Suprapubic skin (tissue), 4 donors: Measurements from ENCODE around the gene TOR4A. TPM values are rescaled to one million over a fixed set of nuclear protein-coding genes. Genes with fewer than 3 reads are reported as not detected.
"Not testable (repeated sequence)": the region's sequence is repeated elsewhere in the genome, so short reads cannot be mapped to it uniquely, and the experiment has no call there.

ENCODE experiments used
- DNase-seq, 2 donors: peaks; one replicate each; pipeline ENCODE4 v3.0.0-alpha.2; 2019; ENCODE audit warnings: low spot score in 2 of 2
- H3K27ac ChIP-seq: fragments of 200-600 bp; sonication (generic); one replicate; pipeline ENCODE4 v1.5.1; 2019
- H3K27me3 ChIP-seq: fragments of 200-600 bp; sonication (generic); one replicate; pipeline ENCODE4 v1.5.1; 2019
- H3K36me3 ChIP-seq: fragments of 200-600 bp; sonication (generic); one replicate; pipeline ENCODE4 v1.5.1; 2019
- H3K4me1 ChIP-seq: fragments of 200-600 bp; sonication (generic); one replicate; pipeline ENCODE4 v1.5.1; 2019
- H3K4me3 ChIP-seq: fragments of 200-600 bp; sonication (generic); one replicate; pipeline ENCODE4 v1.5.1; 2019; ENCODE audit warnings: mild to moderate bottlenecking
- H3K9me3 ChIP-seq: fragments of 200-600 bp; sonication (generic); one replicate; pipeline ENCODE4 v1.5.1; 2019
- CTCF ChIP-seq, 2 donors: fragments of 200-600 bp in 1 of 2; fragments of 450-650 bp in 1 of 2; sonication (generic) in 1 of 2; IDR thresholded peaks; one replicate each; pipeline ENCODE4 v1.5.1; 2016 to 2019; ENCODE audit warnings: antibody characterized with exemption in 2 of 2, mild to moderate bottlenecking in 1 of 2, moderate library complexity in 1 of 2
- EP300 ChIP-seq: sonication (generic); formaldehyde crosslinking; IDR thresholded peaks from one replicate; pipeline ENCODE4 v1.6.1; 2017; ENCODE audit warnings: antibody characterized with exemption
- POLR2A ChIP-seq, 2 donors: fragments of 450-650 bp; IDR thresholded peaks; one replicate each; pipeline ENCODE4 v1.6.1; 2017; ENCODE audit warnings: antibody characterized with exemption in 2 of 2, mild to moderate bottlenecking in 2 of 2, moderate library complexity in 2 of 2
- POLR2AphosphoS5 ChIP-seq, 3 donors: sonication (generic); formaldehyde crosslinking; IDR thresholded peaks; one replicate each; pipeline ENCODE4 v1.6.1; 2017; ENCODE audit warnings: antibody characterized with exemption in 3 of 3
- WGBS: methylation state at CpG from one replicate; pipeline ENCODE4 v1.1.5; 2018; 5-methylcytosine and 5-hydroxymethylcytosine counted together
- total RNA-seq, 4 donors: library from RNA; depleted of rRNA; stranded (reverse); fragments of >200 nt; gene quantifications; one replicate each; pipeline ENCODE4 v1.1.0, GENCODE V29; 2016

Gene TOR4A
- total RNA-seq, 4 donors from 2014 or later = 3.5 to 9.2 (median 4.4) TPM

DNA sequence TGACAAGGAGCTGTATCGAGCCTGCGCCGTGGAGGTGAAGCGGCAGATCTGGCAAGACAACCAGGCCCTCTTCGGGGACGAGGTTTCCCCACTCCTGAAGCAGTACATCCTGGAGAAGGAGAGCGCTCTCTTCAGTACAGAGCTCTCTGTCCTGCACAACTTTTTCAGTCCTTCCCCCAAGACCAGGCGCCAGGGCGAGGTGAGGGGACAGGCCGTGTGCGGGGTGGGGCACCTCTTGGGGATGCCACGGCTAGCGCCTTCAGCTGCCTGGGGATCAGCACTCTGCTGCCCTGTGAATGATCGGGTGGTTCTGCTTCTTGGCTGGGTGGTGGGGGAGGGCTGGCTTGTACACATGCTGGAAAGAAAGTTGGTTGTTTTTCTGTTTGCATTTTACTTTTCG, 20.7 kb upstream of the TOR4A start:
- no peaks in the 10 kb centered on the region for H3K9me3 ChIP-seq
- TF ChIP-seq POLR2AphosphoS5 (IDR thresholded peaks at IDR 0.05) = no peak
- no peak for TF ChIP-seq POLR2A (IDR thresholded peaks at IDR 0.05)
- no peak for TF ChIP-seq CTCF (IDR thresholded peaks at IDR 0.05)
- TF ChIP-seq EP300 = no peak
- DNase-seq = no peak
- peaks cover 19% of the 10 kb centered on the region for H3K36me3 ChIP-seq
- H3K4me1 ChIP-seq = peaks cover 30% of the 10 kb centered on the region
- H3K4me3 ChIP-seq = peak overlapping the region; percentile 93
- WGBS = 92% methylated on average over 4 of the region's 15 CpGs
- H3K27me3 ChIP-seq = no peaks in the 10 kb centered on the region
- no peak overlapping the region for H3K27ac ChIP-seq

DNA sequence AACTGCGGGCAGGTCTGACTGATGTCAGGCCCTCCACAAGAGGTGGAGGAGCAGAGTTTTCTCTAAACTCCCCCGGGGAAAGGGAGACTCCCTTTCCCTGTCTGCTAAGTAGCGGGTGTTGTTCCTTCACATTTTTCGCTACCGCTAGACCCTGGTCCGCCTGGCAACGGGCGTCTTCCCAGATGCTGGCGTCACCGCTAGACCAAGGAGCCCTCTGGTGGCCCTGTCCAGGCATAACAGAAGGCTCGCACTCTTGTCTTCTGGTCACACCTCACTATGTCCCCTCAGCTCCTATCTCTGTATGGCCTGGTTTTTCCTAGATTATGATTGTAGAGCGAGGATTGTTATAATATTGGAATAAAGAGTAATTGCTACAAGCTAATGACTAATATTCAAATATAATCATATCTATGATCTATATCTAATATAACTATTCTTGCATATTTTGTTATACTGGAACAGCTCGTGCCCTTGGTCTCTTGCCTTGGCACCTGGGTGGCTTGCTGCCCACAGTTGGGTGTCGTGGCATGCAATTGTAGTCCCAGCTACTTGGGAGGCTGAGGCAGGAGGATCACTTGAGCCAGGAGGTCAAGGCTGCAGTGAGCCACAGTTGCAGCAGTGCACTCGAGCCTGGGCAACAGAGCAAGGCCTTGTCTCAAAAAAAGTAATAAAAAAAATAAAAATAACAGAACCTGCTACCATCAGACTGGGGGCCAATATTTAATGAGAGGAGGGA, 15.2 kb upstream of the TOR4A start:
- not testable (repeated sequence) for H3K9me3 ChIP-seq, H3K27me3 ChIP-seq, H3K4me3 ChIP-seq, H3K27ac ChIP-seq, H3K4me1 ChIP-seq
- peaks cover 48% of the 10 kb centered on the region for H3K36me3 ChIP-seq
- peak in 1 of 2 donors; percentile 39 for TF ChIP-seq CTCF (IDR thresholded peaks at IDR 0.05)
- 47% methylated on average over 8 of the region's 15 CpGs for WGBS
- DNase-seq = peak in 1 of 2 donors; percentile 44

- WGBS = 92% methylated on average over 24 of the region's 24 CpGs
- peak in 1 of 2 donors; percentile 64 for DNase-seq
- Histone ChIP-seq H3K36me3 (peaks cover 49% of the 10 kb centered on the region), H3K4me3 (no peak overlapping the region), H3K27ac (no peak overlapping the region), H3K4me1 (peaks cover 5% of the 10 kb centered on the region), H3K27me3 (no peaks in the 10 kb centered on the region), H3K9me3 (no peaks in the 10 kb centered on the region)
- TF ChIP-seq POLR2AphosphoS5 (IDR thresholded peaks at IDR 0.05) (no peak), EP300 (no peak), POLR2A (IDR thresholded peaks at IDR 0.05) (no peak)
Observed at GRCh38 chr9:137262909-137263285, 14.6 kb upstream of the TOR4A start.

- peaks cover 8% of the 10 kb centered on the region for H3K4me1 ChIP-seq
- WGBS = 81% methylated on average over 10 of the region's 10 CpGs
- DNase-seq = no peak
- H3K27ac ChIP-seq = no peak overlapping the region
- TF ChIP-seq EP300 (no peak), CTCF (IDR thresholded peaks at IDR 0.05) (no peak), POLR2AphosphoS5 (IDR thresholded peaks at IDR 0.05) (no peak), POLR2A (IDR thresholded peaks at IDR 0.05) (no peak)
- H3K9me3 ChIP-seq = no peaks in the 10 kb centered on the region
- no peak overlapping the region for H3K4me3 ChIP-seq
- no peaks in the 10 kb centered on the region for H3K27me3 ChIP-seq
- peaks cover 53% of the 10 kb centered on the region for H3K36me3 ChIP-seq
Observed at GRCh38 chr9:137263506-137263905, 14.0 kb upstream of the TOR4A start.

GRCh38 chr9:137264067-137264466, 13.5 kb upstream of the TOR4A start:
- TF ChIP-seq POLR2A (IDR thresholded peaks at IDR 0.05) (no peak), CTCF (IDR thresholded peaks at IDR 0.05) (no peak), EP300 (no peak), POLR2AphosphoS5 (IDR thresholded peaks at IDR 0.05) (no peak)
- H3K27me3 ChIP-seq = no peaks in the 10 kb centered on the region
- H3K4me1 ChIP-seq = peaks cover 14% of the 10 kb centered on the region
- WGBS = 92% methylated on average over 21 of the region's 22 CpGs
- H3K9me3 ChIP-seq = no peaks in the 10 kb centered on the region
- H3K27ac ChIP-seq = no peak overlapping the region
- DNase-seq = no peak
- H3K4me3 ChIP-seq = no peak overlapping the region
- peaks cover 55% of the 10 kb centered on the region for H3K36me3 ChIP-seq
